GM18511 (cell line): ENCODE measurements around the gene FNDC3B.

Experiments
- ATAC-seq: cut with Tn5 transposase; IDR thresholded peaks from one replicate; pipeline ENCODE4 v1.9.1; 2021; ENCODE audit warnings: mild to moderate bottlenecking, moderate library complexity; ENCODE audit not compliant: unreplicated experiment

The FNDC3B gene

DNA sequence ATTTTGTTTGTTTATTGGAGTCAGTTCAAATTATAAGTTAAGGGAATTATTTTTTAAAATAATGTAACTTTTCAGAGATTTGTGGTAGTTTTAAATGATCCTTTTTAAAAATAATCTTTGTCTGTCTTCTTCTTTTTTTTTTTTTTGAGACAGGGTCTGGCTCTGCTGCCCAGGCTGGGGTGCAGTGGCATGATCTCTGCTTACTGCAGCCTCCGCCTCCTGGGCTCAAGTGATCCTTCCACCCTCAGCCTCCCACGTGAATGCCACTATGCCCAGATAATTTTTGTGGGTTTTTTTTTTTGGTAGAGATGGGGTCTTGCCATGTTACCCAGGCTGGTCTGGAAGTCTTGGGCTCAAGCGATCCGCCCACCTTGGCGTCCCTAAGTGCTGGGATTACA is 12.6 kb downstream of the FNDC3B start:
- no peak for ATAC-seq

DNA sequence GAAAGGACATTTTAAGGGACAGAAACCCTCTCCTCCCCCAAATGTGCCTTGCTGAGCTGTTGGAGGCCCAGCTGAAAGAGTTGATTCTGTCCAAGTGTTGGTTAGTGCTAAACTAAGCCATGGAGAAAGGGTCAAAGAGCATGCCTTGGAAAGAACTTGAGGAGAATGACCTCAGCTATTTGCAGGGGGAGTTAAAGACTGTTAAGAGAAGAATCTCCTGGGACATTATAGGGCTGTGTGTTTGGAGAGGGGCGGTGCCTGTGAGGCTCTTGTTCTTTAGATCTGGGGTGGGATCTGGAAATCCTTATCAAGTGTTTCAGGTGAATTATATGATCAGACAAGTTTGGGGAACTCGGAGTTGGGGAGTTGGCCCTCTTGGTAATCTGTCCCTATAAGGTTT is 13.0 kb downstream of the FNDC3B start:
- ATAC-seq: no peak

DNA sequence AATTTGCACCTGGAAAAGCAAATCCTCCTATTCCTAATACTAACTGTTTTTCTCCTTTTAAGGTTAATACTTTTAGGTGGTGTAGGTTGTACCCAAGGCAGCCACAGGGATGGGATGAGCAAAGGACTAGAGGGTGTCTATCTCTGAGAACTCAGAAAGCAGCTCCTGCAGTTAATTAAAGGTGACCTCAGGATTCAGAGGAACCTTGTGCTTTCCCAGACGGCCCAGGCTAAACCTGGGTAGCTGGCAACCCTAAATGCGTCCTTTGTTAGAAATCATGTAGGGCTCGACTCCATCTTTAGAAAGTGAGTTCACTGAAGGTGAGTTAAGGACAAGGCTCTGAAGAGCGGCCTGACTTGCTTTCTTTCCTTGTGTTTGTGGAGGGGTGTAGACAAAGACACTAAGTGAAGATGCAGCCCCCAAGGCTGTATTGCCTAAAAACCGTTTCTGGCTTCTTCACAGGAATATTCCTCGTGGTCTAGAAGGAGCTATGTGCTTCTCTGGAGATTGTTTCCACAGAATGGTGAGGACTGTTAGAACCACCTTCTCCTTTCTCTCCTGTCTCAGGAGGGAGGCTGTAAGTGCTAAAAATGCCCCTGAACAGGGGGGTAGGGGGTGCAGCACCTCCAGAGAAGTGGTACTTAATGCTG is 14.9 kb downstream of the FNDC3B start:
- no peak for ATAC-seq

DNA sequence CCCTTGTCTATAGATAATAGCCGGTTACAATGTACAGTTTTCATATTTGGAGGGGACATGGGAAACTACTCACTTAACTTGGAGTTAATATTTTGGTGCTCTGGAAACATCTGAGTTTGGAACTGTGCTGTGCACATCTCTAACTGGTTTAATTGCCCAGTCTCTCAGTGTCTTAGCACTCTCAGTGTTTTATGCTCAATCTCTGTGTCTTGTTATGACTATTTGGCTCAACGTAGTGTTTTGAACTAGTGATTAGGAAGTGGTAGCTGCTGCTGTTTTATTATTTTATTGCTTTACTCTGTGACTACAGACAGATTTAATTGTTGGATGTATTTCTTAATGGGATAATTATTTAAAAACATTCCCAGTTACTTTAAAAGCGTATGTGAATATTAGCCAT is 17.0 kb downstream of the FNDC3B start:
- no peak for ATAC-seq

DNA sequence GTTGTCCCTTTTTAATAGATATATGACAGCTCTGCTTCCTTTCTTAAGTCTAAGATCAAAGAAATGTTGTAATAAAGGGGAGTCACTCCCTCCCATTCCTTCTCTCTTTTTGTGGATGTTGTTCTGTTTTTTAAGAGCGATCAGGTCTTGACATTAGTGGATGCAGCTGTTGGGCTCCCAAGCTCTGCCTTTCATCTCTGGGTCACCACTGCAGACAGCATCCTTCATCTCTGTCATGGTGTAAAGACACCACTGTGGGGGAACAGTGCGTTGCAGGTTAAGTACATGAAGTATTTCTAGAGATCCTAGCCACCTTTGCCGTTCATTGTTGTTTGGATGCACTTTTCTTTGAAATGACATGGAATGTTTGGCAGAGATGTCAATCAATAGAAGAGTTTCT is 17.7 kb downstream of the FNDC3B start:
- no peak for ATAC-seq

DNA sequence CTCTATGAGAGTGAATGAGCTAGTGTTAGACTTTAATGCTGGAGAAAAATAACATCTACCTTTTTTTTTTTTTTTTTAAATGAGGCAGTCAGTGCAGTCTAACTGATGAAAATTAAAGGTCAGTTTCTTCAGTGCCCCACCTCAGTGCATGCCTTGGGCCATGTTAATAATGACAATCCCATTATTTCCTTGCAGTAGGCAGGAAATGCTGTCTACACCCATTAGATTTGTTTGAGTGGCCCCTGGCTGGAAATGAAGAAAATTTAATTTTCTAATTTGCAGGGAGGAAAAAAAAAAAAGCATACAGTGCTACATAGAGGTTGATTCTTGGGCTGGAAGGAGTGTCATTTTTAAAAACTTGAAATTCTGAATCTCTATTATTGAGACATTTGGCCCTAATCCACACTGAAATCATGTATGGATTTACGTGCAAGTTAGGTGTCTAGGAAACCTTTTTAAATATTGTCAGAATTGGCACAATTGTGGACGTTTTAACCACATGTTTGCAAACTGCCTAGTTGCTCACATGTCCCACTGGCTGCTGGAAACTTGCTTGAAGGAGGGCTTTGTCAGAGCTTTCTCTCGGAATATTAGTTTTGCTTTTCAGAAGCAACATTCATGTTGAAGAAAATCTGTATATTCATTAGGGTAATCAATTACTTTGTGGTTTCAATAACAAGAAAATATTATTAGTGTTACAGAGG is 18.4 kb downstream of the FNDC3B start:
- ATAC-seq: no peak

DNA sequence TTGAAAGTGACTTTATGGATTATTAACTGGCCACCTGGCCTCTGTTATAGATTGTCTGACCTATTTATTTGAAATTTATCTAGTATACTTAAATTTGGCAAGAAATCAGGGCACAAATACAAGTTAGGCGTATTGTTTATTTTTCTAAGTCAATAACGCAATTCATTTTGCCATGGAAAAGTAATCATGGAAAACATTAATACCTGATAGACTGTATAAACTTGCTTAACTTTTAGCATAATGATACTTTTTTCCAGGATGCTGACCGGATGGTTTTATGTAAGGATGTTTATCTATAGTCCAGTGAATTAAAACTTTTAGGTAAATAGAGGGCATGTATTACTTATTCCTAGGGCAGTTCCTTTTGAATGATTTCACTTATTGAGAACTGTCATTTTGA is 20.2 kb downstream of the FNDC3B start:
- ATAC-seq: no peak

DNA sequence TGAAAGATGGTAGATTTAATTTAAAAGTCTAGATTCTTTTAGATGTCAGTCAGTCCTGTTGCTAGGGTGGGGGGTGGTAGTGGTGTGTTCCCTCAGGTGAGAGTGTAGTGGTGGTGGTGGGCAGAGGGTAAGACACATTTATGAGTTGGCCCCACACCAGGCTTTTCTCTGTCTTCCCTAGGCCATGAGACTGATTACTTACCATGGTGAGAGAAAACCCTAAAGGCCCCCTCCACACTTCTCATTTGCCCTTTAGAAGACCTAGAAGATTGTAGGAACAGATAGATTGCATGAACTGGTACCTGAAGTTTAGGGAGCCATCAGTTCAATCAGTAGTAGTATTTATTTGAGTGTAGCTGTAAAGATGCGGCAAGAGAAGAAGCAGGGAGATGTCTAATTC is 20.9 kb downstream of the FNDC3B start:
- ATAC-seq: no peak

DNA sequence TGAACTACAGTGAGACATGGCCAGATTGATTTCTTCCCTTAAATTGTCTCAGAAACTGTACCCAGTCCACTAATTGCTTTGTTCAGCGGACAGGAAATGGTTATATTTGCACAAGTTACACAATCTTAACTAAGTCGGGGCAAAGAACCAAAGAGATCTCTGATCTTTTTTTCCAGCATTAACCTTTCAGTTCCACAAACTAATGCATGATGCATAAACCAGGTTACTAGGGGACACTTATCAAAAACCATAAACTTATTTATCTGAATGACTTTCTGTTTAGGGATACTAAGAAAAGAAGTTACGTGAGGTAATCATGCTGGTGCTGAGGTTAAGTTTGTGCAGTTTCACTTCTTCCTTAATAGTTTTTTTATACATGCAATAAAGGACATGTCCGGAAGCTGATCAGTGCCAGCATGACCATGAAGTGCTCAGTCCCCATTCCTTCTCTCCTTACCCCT is 22.4 kb downstream of the FNDC3B start:
- ATAC-seq: peak; percentile 93

DNA sequence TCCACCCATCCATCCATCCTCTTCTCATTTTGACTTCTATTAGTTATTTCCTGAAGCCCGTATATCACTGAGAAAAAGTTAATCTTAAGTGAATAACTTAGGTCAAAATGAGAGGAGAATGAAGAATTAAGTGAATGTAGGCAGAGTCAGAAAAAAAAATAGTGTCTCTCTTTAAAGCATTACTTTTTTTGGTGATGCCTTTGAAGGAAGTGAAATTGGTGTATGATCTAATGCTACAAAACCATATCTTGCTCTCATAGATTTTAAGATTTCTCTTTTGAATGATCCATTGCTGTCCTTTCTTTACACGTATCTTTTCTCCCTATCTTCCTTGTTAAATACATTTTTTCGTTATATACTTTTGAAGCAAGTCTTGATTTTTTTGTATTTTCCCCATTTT is 23.4 kb downstream of the FNDC3B start:
- ATAC-seq: no peak

DNA sequence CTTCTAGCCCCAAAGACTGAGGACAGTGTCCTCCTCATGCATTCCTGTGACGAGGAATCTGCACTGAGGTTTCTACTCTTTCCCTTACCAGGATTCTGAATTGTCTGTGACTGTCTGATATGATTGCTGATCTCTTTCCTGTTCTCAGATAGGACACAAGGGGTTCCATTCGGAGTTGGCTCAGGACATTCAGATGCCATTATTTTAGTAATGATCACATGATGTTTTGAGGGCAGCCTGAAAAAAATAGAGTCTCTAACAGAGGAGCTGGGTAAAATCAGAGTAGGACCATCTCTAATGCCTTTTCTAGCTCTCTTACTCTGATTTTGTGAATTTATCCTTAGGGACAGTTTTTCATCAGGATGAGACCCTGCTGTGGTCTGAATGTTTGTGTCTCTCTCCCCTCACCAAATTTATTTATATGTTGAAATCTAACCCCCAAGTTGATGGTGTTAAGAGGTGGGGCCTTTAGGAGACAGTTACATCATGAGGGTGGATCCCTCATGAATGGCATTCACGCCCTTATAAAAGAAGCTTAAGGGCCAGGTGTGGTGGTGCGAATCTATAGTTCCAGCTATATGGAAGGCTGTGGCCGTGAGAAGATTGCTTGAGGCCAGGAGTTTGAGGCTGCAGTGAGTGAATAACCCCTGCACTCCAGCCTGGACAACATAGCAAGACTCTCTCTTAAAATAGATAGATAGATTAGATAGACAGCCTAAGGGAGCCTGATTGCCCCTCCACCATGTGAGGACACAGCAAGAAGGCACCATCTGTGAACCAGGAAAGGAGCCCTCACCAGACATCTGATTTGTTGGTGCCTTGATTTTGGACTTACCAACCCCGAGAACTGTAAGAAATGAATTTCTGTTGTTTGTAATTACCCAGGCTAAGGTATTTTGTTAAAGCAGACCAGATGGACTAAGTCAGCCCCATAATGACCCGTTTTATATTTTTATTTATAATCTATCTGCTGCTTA is 24.4 kb downstream of the FNDC3B start:
- no peak for ATAC-seq

DNA sequence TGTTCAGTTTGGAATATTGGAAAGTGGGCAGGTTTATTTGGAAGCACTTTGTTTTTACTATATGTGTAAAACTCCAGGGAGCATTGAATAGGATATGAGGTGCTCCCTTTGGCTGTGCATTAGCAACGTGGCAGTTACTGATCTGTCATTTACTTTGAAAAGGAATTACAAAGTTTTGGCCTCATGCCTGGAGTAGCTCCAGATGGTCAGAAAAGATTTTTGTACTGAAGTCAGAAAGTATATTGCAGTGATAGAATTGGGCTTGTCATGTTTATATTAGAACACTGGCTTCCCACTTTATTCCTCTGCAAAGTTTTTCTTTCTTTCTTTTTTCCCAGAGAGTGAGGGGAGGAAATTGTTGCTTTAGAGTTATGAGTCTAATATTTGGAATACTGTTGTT is 26.1 kb downstream of the FNDC3B start:
- no peak for ATAC-seq

DNA sequence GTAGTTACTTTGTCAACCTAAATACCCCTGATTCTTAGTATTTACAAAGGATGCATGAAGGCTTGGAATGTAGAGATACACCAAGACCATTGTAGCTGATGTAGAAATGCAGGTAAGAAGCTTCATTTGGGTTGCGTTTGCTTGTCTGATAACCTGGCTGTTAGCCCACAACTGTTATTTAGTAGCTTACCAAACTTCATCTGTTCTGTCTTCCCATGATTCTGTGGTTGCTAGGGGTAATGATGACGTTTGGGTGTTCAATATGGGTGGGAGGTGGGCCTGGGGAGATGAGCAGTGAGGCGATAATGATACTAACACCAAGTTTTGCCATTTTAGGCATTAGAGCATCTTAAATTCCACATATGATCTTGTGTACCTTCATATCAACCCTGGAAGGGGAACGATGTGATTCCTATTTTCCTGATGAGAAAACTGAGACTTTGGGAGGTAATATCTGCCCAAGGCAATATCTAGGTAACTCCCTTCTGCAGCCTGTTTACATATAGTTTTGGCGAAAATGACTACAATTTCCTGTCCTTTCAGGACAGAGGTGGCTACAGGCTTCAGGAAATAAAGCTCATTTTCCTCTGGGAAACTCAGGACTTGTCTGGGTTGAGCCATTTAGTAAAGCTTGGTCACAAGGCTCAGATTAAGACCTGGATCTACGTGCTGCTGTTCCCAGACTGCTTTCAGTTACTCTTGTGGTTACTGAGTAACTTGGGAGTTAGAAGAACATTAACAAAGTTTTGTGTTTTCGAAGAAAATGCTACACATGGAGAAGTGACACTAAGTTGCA is 26.8 kb downstream of the FNDC3B start:
- peak; percentile 35 for ATAC-seq

DNA sequence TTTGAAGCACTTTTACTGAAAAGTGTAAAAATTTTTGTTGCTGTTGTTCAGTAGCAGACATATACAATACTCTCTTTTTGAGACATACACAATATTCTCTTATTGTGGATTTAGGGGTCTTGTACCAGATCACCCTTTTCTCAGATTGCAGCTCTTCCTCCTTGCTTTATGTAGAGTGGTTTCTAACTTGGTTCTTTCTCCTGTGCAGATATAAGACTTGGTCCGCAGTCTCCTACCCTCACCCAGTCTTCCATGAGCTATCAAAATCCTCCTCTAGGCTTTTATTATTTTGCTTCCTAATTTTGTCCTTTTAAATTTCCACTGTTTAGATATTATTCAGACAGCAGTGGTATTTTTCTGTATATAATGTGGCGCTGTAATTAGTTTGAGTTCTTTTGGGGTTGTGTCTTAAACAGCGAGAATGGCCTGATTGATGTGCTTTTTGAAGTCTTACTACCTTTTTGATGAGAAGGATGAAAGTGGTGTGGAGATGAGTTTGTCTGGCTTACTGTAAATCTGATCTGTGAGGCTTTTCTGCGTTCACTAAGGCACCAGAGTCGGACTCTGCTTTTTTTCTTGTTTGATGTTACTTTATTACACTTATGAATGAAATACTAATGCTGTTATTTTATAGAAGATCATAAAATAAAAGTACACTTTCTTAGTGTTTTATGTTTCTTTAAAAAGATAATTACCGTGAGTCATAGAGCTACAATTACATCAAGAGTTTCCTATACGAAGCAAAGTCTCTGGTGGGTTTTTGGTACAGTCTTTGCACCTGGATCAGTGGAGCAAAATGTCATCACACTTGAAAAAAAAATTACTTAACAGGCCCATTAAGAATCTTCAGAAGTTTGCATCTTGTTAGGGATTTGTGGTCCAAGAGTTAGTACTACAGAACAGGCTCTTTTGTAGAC is 27.8 kb downstream of the FNDC3B start:
- no peak for ATAC-seq

DNA sequence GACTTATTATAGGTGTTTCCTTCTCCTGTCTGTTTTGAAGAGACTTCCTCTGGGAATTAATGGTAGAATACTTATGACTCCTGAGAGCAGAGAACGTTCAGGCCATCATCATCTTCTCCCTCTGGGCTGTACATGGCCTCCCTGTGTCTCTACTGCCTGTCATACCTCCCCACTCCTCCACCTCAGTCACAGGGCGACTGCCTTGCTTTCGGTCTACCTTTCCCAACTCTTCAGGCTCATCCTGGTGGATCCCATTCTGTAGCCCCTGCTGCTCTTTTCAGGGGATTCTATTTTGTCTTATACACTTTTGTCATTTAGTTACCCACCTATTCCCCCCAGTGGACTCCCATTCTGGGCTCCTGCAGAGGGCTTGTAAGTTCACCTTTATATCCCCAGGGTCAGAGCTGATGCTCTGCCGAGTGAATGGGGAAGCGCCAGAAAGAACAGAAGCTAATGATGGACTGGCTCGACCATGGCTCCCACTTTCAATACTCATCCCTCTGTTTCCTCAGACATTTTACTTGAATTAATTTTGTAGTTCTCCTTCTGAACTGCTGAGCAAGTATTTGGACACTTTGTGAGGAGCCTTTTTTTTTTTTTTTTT is 28.6 kb downstream of the FNDC3B start:
- ATAC-seq: no peak

DNA sequence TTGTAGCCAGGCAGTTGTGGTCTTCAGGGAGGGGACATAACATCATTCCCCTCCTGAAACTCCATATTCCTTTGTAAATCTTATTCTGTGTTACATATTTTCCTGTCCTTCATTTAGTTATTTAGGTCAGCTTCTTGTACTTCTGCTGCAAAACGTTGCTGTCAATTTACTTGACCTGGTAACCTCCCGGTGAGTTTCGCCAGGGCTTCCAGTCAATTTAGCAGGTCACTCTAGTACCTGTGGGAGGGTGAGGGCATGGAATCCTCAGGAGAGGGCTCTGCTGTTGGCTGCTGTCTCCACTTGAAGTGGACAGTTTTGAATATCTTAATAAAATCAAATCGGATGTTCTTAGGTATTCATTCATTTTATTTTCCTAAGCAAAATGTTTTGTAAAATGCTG is 29.6 kb downstream of the FNDC3B start:
- ATAC-seq: no peak

DNA sequence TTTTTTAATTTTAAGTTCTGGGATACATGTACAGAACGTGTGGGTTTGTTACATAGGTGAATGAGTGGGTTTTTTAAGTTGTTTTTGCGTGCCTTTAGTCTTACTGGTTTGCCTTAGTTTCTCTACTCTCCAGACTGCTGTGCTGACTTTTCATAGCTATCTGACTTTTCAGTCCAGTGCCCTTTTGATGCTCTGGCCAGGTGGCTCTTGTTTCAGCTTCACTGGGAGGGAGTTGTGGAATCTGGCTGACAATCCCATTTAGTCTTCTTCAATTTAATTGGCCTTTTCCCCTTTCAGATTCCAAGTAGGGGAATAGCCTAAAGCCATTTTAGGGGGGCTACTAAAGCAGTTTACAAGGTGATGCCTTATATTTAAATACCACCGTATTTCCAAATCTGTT is 30.1 kb downstream of the FNDC3B start:
- no peak for ATAC-seq

DNA sequence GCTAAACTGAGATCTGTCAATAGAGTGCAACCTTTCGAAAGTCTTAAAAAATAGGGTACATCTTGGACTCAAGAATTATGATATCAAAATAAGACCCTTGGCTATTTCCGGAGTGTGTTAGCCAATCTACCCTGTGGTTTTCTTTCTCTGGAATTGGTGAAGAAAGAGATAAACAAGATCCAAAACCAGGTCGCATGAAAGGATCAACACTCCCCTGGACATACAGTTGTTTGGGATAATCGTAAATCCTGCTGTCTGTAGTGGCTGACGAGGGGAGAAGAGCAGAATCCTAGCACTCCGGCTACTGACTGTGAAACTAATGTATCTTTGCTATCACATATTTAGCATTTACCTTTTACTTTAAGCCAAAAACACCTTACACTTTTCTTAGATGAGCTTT is 30.9 kb downstream of the FNDC3B start:
- no peak for ATAC-seq

DNA sequence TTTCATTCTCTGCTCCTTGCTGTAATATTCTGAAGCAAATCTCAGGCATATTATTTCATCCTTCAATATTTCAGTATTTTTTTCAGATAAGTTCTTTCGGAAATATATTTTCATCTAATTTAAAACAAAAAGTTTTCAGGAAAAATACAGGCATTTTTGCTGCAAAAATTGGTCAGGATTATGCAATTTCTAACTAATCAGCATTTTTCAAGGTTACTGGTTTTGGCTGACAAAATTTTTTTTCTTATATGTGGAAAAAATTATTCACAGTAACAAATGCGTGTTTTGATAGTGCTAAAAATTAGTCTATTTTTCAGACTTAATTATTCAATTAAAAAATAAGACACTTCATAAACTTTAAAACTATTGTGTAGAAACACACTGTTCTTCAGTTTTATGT is 31.4 kb downstream of the FNDC3B start:
- no peak for ATAC-seq
